PC-3 (cell line): ENCODE measurements around the gene FASLG. TPM values are rescaled to one million over a fixed set of nuclear protein-coding genes. Genes with fewer than 3 reads are reported as not detected.

Experiments
- ATAC-seq: fragments of 200-7000 bp; cut with Tn5 transposase; 2 replicates; pipeline ENCODE4 v1.9.1; 2020; ENCODE audit warnings: mild to moderate bottlenecking, moderate library complexity
- BruUV-seq: library from RNA; stranded (reverse); fragments of 400-500 nt; replicated peaks from 2 replicates; lab custom pipeline; 2021; lab: Mats Ljungman, UMichigan
- CTCF ChIA-PET: fragments of 300-600 bp; sonication (Branson Sonifier 250); formaldehyde crosslinking; loops from one replicate; lab custom pipeline; 2022; ENCODE audit warnings: antibody characterized with exemption; lab: Charles Lee
- POLR2A ChIA-PET: fragments of 300-600 bp; sonication (Branson Sonifier 250); formaldehyde crosslinking; loops from one replicate; lab custom pipeline; 2022; ENCODE audit warnings: antibody characterized with exemption; ENCODE audit not compliant: unreplicated experiment; lab: Charles Lee
- DNase-seq: peaks from one replicate; pipeline ENCODE4 v3.0.0-alpha.2; 2015
- H2AFZ ChIP-seq: fragments of 300-600 bp; sonication (generic); 2 replicates; pipeline ENCODE4 v1.6.0; 2016; ENCODE audit warnings: antibody characterized with exemption, low read length
- H3F3A ChIP-seq: fragments of 300-600 bp; sonication (generic); one replicate; pipeline ENCODE4 v1.6.0; 2017; ENCODE audit warnings: antibody characterized with exemption, low read length, control low read depth, mild to moderate bottlenecking; ENCODE audit not compliant: unreplicated experiment
- H3K27ac ChIP-seq: fragments of 300-600 bp; sonication (generic); 2 replicates; pipeline ENCODE4 v1.5.1; 2016; ENCODE audit warnings: mild to moderate bottlenecking, low read length
- H3K27me3 ChIP-seq: fragments of 300-600 bp; sonication (generic); 2 replicates; pipeline ENCODE4 v1.6.1; 2016; ENCODE audit warnings: low read length, mixed read lengths
- H3K36me3 ChIP-seq: fragments of 300-600 bp; sonication (generic); 2 replicates; pipeline ENCODE4 v1.6.1; 2016; ENCODE audit warnings: low read depth, mixed run types, low read length, mixed read lengths
- H3K4me1 ChIP-seq: fragments of 300-600 bp; sonication (generic); 2 replicates; pipeline ENCODE4 v1.5.1; 2016; ENCODE audit warnings: low read length; ENCODE audit not compliant: insufficient read depth
- H3K4me2 ChIP-seq: fragments of 300-600 bp; sonication (generic); 2 replicates; pipeline ENCODE4 v1.6.0; 2016; ENCODE audit warnings: low read length
- H3K4me3 ChIP-seq: fragments of 300-600 bp; sonication (generic); 2 replicates; pipeline ENCODE4 v1.5.1; 2016; ENCODE audit warnings: mild to moderate bottlenecking, low read length, mixed read lengths
- H3K79me2 ChIP-seq: fragments of 300-600 bp; sonication (generic); 2 replicates; pipeline ENCODE4 v1.6.1; 2017; ENCODE audit warnings: low read length, mixed read lengths
- H3K9ac ChIP-seq: fragments of 300-600 bp; sonication (generic); 2 replicates; pipeline ENCODE4 v1.6.0; 2016; ENCODE audit warnings: mild to moderate bottlenecking, low read length
- H3K9me2 ChIP-seq: fragments of 300-600 bp; sonication (generic); replicated peaks from 2 replicates; pipeline ENCODE4 v1.6.1; 2016; ENCODE audit warnings: mixed run types, low read length, mixed read lengths
- H3K9me3 ChIP-seq: fragments of 300-600 bp; sonication (generic); 2 replicates; pipeline ENCODE4 v1.6.1; 2016; ENCODE audit warnings: low read length, mixed read lengths
- H4K20me1 ChIP-seq: fragments of 300-600 bp; sonication (generic); 2 replicates; pipeline ENCODE4 v1.6.1; 2016; ENCODE audit warnings: low read length, mixed read lengths
- EZH2 ChIP-seq: fragments of 300-600 bp; sonication (generic); IDR thresholded peaks from one replicate; pipeline ENCODE4 v1.6.1; 2017; ENCODE audit warnings: antibody characterized with exemption, mild to moderate bottlenecking, low read length; ENCODE audit not compliant: unreplicated experiment
- EZH2phosphoT487 ChIP-seq: fragments of 300-600 bp; sonication (generic); IDR thresholded peaks from 2 replicates; pipeline ENCODE4 v1.6.1; 2018; ENCODE audit warnings: mild to moderate bottlenecking, antibody characterized with exemption, low read length, borderline replicate concordance
- intact Hi-C: fragments of 100-400 bp; cut with micrococcal nuclease; formaldehyde crosslinking; loops from 2 replicates; pipeline ENCODE4 v1.9.0; 2023
- total RNA-seq: library from RNA; depleted of rRNA; stranded (reverse); fragments of >200 nt; gene quantifications from 2 replicates; pipeline ENCODE4 v1.2.3, GENCODE V29; 2014
- TF ChIP-seq, protein P1 (sequence below): fragments of 300-600 bp; sonication (generic); conservative IDR thresholded peaks from 2 replicates; pipeline ENCODE4 v1.5.1; 2017; ENCODE audit warnings: antibody characterized with exemption, low read depth, mild to moderate bottlenecking, low read length

The FASLG gene
- total RNA-seq, 1 experiment from 2014 or later = 0.04 TPM

DNA sequence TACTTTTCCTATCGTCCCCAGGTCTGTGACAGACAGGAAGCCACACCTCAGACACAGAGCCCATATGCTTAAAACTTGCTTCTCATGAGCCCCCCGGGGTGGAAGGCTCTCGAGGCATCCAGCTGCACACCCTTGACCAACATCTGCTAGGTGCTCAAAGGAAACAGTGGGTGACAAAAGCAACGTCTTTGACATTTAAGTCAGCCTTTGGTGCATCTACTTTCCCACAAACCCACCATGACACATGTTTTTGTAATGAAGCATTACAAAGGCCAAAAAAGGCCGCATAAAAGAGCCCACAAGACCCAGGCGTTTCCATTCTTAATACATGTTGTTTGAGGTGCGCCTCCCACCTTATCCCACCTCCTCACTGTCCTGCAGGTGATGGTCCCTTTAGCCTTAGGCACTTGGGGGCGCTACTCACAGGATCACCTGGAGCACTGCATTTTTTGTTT is 11.8 kb upstream of the FASLG start:
- ChIA-PET CTCF (no interaction called here), POLR2A (no interaction called here)
- Histone ChIP-seq H3F3A (no peaks in the 10 kb centered on the region), H2AFZ (no peak overlapping the region), H3K4me2 (no peak overlapping the region), H3K4me3 (no peak overlapping the region), H3K9me2 (peaks cover under 1% of the 10 kb centered on the region; the same call in 1 of the 2 replicates), H4K20me1 (no peaks in the 10 kb centered on the region), H3K27me3 (no peaks in the 10 kb centered on the region), H3K79me2 (no peaks in the 10 kb centered on the region), H3K27ac (no peak overlapping the region), H3K9ac (no peak overlapping the region), H3K9me3 (no peaks in the 10 kb centered on the region), H3K36me3 (no peaks in the 10 kb centered on the region), H3K4me1 (peaks cover 21% of the 10 kb centered on the region)
- intact Hi-C loops = no loop called here
- no TSS peak for BruUV-seq
- no peak for ATAC-seq
- DNase-seq = no peak
- TF ChIP-seq, protein P1, sequence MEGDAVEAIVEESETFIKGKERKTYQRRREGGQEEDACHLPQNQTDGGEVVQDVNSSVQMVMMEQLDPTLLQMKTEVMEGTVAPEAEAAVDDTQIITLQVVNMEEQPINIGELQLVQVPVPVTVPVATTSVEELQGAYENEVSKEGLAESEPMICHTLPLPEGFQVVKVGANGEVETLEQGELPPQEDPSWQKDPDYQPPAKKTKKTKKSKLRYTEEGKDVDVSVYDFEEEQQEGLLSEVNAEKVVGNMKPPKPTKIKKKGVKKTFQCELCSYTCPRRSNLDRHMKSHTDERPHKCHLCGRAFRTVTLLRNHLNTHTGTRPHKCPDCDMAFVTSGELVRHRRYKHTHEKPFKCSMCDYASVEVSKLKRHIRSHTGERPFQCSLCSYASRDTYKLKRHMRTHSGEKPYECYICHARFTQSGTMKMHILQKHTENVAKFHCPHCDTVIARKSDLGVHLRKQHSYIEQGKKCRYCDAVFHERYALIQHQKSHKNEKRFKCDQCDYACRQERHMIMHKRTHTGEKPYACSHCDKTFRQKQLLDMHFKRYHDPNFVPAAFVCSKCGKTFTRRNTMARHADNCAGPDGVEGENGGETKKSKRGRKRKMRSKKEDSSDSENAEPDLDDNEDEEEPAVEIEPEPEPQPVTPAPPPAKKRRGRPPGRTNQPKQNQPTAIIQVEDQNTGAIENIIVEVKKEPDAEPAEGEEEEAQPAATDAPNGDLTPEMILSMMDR = peak; percentile 34
- no peak for TF ChIP-seq EZH2phosphoT487

DNA sequence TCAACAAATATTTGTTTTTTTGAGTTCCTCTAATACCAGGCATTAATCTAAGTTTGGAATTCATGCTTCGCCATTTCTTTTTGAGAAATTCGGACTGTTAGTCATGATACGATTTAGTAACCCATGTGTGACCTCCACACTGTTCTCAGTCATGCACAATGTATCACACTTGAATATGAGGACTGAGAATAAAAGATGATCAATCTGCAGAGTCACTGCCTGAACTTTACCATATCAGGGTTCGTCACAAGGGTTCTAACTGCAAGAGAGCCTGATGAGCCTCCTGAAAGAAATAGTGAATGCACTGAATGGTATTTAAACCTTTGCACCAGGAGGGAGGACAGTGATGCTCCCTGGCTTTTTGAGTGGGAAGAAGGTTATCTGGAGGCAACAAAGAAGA is 10.9 kb upstream of the FASLG start:
- H3K9me2 ChIP-seq = peaks cover 6% of the 10 kb centered on the region; the same call in 1 of the 2 replicates
- no peak overlapping the region for H3K4me3 ChIP-seq
- H3K4me1 ChIP-seq = peaks cover 14% of the 10 kb centered on the region
- no peak overlapping the region for H3K27ac ChIP-seq
- POLR2A ChIA-PET = no interaction called here
- H4K20me1 ChIP-seq = no peaks in the 10 kb centered on the region
- no TSS peak for BruUV-seq
- no peak for ATAC-seq
- no peaks in the 10 kb centered on the region for H3F3A ChIP-seq
- no peak overlapping the region for H3K4me2 ChIP-seq
- H3K9me3 ChIP-seq = no peaks in the 10 kb centered on the region
- no peaks in the 10 kb centered on the region for H3K27me3 ChIP-seq
- no peaks in the 10 kb centered on the region for H3K79me2 ChIP-seq
- no peaks in the 10 kb centered on the region for H3K36me3 ChIP-seq
- intact Hi-C loops = no loop called here
- CTCF ChIA-PET = no interaction called here
- H3K9ac ChIP-seq = no peak overlapping the region
- DNase-seq = no peak
- H2AFZ ChIP-seq = no peak overlapping the region
- TF ChIP-seq EZH2phosphoT487 = no peak
- TF ChIP-seq, protein P1 = no peak
- no peak for TF ChIP-seq EZH2

DNA sequence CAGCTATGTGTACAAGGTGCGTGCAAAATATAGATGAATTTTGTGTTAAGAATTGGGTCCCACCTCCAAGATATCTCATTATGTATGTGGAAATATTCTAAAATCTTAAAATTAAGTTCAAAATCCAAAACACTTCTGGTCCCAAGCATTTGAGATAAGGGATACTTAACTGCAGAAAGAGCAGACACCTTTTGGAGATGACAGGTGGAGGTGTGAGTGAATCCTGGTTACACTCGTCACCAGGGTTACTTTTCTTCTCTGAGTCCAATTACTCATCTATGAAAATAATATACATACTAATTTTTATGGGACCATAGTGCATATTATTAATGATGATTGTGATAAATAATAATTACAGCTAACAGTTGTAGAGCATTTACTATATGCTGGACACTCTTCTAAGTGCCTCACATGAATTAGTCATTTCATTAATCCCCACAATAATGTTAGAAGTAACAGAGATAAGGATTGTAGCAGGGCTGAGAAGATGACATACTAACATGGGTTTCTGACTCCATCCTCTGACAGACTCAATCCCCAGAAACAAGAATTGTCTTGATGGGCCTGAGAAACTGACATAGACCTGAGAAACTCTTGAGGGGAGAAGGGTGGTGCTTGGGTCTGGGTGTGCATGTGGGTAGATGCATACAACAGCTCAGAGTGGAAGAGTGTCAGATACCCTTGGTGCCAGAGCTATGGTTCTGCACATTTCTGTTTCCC is 8.3 kb upstream of the FASLG start:
- CTCF ChIA-PET = no interaction called here
- DNase-seq = no peak
- TF ChIP-seq, protein P1 = no peak
- no peak for TF ChIP-seq EZH2
- no peaks in the 10 kb centered on the region for H3K36me3 ChIP-seq
- no TSS peak for BruUV-seq
- POLR2A ChIA-PET = interaction anchor here (0.7 kb wide), 1 partner anchor 1372 kb away, joined by 3 read pairs; no protein-coding TSS in a partner anchor
- peaks cover 20% of the 10 kb centered on the region for H3K4me1 ChIP-seq
- no peak overlapping the region for H2AFZ ChIP-seq
- no peak overlapping the region for H3K4me2 ChIP-seq
- peaks cover 6% of the 10 kb centered on the region; the same call in 1 of the 2 replicates for H3K9me2 ChIP-seq
- no peaks in the 10 kb centered on the region for H3F3A ChIP-seq
- H4K20me1 ChIP-seq = no peaks in the 10 kb centered on the region
- intact Hi-C loops = no loop called here
- no peaks in the 10 kb centered on the region for H3K27me3 ChIP-seq
- H3K27ac ChIP-seq = no peak overlapping the region
- no peaks in the 10 kb centered on the region for H3K9me3 ChIP-seq
- no peak for ATAC-seq
- no peak overlapping the region for H3K4me3 ChIP-seq
- H3K79me2 ChIP-seq = no peaks in the 10 kb centered on the region
- no peak overlapping the region for H3K9ac ChIP-seq
